Right lobe of liver (tissue), 6 donors: ENCODE results near the gene FASTK. TPM values are rescaled to one million over a fixed set of nuclear protein-coding genes. Genes with fewer than 3 reads are reported as not detected.
A peak's percentile ranks its signal among the peaks of the same experiment; 100 is the strongest.

Source experiments
- ATAC-seq, 4 donors: fragments of 200-7000 bp; cut with Tn5 transposase; one replicate each; pipeline ENCODE4 v1.9.1; 2020; ENCODE audit warnings: mild to moderate bottlenecking in 4 of 4, moderate library complexity in 4 of 4
- DNase-seq, 3 donors: peaks; one replicate each; pipeline ENCODE4 v3.0.0-alpha.2; 2020
- H3K27ac ChIP-seq, 3 donors: fragments of 200-600 bp; one replicate each; pipeline ENCODE4 v1.8.0; 2022
- H3K27me3 ChIP-seq, 2 donors: fragments of 200-600 bp; one replicate each; pipeline ENCODE4 v1.8.0; 2022
- H3K36me3 ChIP-seq, 4 donors: fragments of 200-600 bp; sonication (generic) in 1 of 4; one replicate each; pipeline versions ENCODE4 v1.5.1 to v1.8.0; 2017 to 2022; ENCODE audit warnings: control low read depth in 1 of 4
- H3K4me1 ChIP-seq, 4 donors: fragments of 200-600 bp; sonication (generic) in 1 of 4; one replicate each; pipeline versions ENCODE4 v1.5.1 to v1.8.0; 2017 to 2022; ENCODE audit warnings: control low read depth in 1 of 4
- H3K4me3 ChIP-seq, 3 donors: fragments of 200-600 bp; one replicate each; pipeline ENCODE4 v1.8.0; 2022
- H3K9me3 ChIP-seq, 4 donors: fragments of 200-600 bp; sonication (generic) in 1 of 4; one replicate each; pipeline versions ENCODE4 v1.5.1 to v1.8.0; 2017 to 2022; ENCODE audit warnings: control low read depth in 1 of 4
- CTCF ChIP-seq, 4 donors: fragments of 200-600 bp in 3 of 4; fragments of 450-650 bp in 1 of 4; IDR thresholded peaks; one replicate each; pipeline versions ENCODE4 v1.5.1 to v1.8.0; 2016 to 2022; ENCODE audit warnings: antibody characterized with exemption in 4 of 4, mild to moderate bottlenecking in 2 of 4
- POLR2A ChIP-seq: fragments of 450-650 bp; IDR thresholded peaks from one replicate; pipeline ENCODE4 v1.6.1; 2017; ENCODE audit warnings: antibody characterized with exemption, mild to moderate bottlenecking
- WGBS: methylation state at CpG from one replicate; pipeline ENCODE4 v1.1.6; 2018; ENCODE audit warnings: low coverage, low lambda C conversion rate; ENCODE audit not compliant: insufficient coverage; ENCODE audit errors: missing lambda C conversion rate; 5-methylcytosine and 5-hydroxymethylcytosine counted together
- intact Hi-C, 2 donors: fragments of 100-400 bp; cut with DNase I; formaldehyde crosslinking; loops; one replicate each; pipeline versions ENCODE4 v1.11.2 to v1.14.1; 2022
- total RNA-seq, 6 experiments: library from RNA; depleted of rRNA in 2 of 6; stranded (reverse); fragments of >200 nt in 2 of 6; fragmentation: NEBNext Ultra II Directional in 3 of 6; extraction: Animal tissue kit (Norgen Biotek cat#: 25700) in 3 of 6; gene quantifications; one replicate each; pipeline versions ENCODE4 v1.1.0 to v1.2.4, GENCODE V29; 2016 to 2023
- donor health status: DM: no; HTN: yes; CAD: no.
- donor health status: DM: no; HTN: no; CAD: no.
- donor health status: DM: no; HTN: no; CAD: no.
- donor health status: DM: no; HTN: yes; CAD: no.
- donor health status: DM: no; HTN: yes; CAD: no.

The FASTK gene
- total RNA-seq, 6 experiments from 2014 or later = 33.4 to 48.8 (median 43.9) TPM

GRCh38 chr7:151061213-151062110, 19.1 kb downstream of the FASTK start:
- TF ChIP-seq CTCF (IDR thresholded peaks at IDR 0.05) = no peak
- TF ChIP-seq POLR2A = no peak
- no peak overlapping the region for H3K4me3 ChIP-seq
- DNase-seq (no peak), ATAC-seq (no peak)
- H3K36me3 ChIP-seq = peaks cover 0 to 16% (median 6%) of the 10 kb centered on the region in 4 donors
- no peaks in the 10 kb centered on the region for H3K9me3 ChIP-seq
- peaks cover 0 to 41% (median 17%) of the 10 kb centered on the region in 4 donors for H3K4me1 ChIP-seq
- intact Hi-C loops = no loop called here
- no peaks in the 10 kb centered on the region for H3K27me3 ChIP-seq
- 65% methylated on average over 19 of the region's 33 CpGs for WGBS
- H3K27ac ChIP-seq = no peak overlapping the region

GRCh38 chr7:151060416-151061212, 20.0 kb downstream of the FASTK start:
- H3K36me3 ChIP-seq = peaks cover 0 to 12% (median 5%) of the 10 kb centered on the region in 4 donors
- H3K27ac ChIP-seq = peak overlapping the region in 2 of 3 donors; percentile 89 to 94
- intact Hi-C loops = no loop called here
- H3K4me1 ChIP-seq = peaks cover 0 to 42% (median 17%) of the 10 kb centered on the region in 4 donors
- H3K4me3 ChIP-seq = peak overlapping the region; percentile 85 to 92 (median 87)
- TF ChIP-seq CTCF (IDR thresholded peaks at IDR 0.05) = no peak
- no peak for TF ChIP-seq POLR2A
- peak in 2 of 3 donors; percentile 54 to 67 for DNase-seq
- no peaks in the 10 kb centered on the region for H3K9me3 ChIP-seq
- H3K27me3 ChIP-seq = no peaks in the 10 kb centered on the region
- no peak for ATAC-seq
- WGBS = 2% methylated on average over 6 of the region's 21 CpGs

GRCh38 chr7:151060113-151060415, 20.5 kb downstream of the FASTK start:
- Histone ChIP-seq H3K36me3 (peaks cover 0 to 8% (median 3%) of the 10 kb centered on the region in 4 donors), H3K4me3 (peak overlapping the region; percentile 85 to 92 (median 87)), H3K9me3 (no peaks in the 10 kb centered on the region), H3K27me3 (no peaks in the 10 kb centered on the region), H3K27ac (peak overlapping the region; percentile 89 to 96 (median 94)), H3K4me1 (peaks cover 0 to 42% (median 17%) of the 10 kb centered on the region in 4 donors)
- DNase-seq (no peak), ATAC-seq (no peak)
- intact Hi-C loops = no loop called here
- no peak for TF ChIP-seq POLR2A
- peak in 1 of 4 donors; percentile 2 for TF ChIP-seq CTCF (IDR thresholded peaks at IDR 0.05)
- 0% methylated on average over 2 of the region's 17 CpGs for WGBS

- intact Hi-C loops = no loop called here
- peak within 1 kb of the TSS; percentile 85 to 92 (median 87) for H3K4me3 ChIP-seq
- H3K9me3 ChIP-seq = no peaks in the 10 kb centered on the region
- WGBS = under 1% methylated on average over 14 of the region's 75 CpGs
- H3K4me1 ChIP-seq = peaks cover 0 to 42% (median 17%) of the 10 kb centered on the region in 4 donors
- peak within 1 kb of the TSS; percentile 89 to 96 (median 94) for H3K27ac ChIP-seq
- DNase-seq (peak; percentile 81 to 88 (median 87)), ATAC-seq (peak; percentile 26 to 50 (median 36))
- TF ChIP-seq POLR2A = peak; percentile 40
- peak; percentile 22 to 42 (median 37) for TF ChIP-seq CTCF (IDR thresholded peaks at IDR 0.05)
- H3K36me3 ChIP-seq = peaks cover 0 to 3% (median under 1%) of the 10 kb centered on the region in 4 donors
- no peaks in the 10 kb centered on the region for H3K27me3 ChIP-seq
These were observed 21.1 kb downstream of the FASTK start, which contains the start of gene SLC4A2 for GRCh38 chr7:151059367-151060112. TSS of gene SLC4A2 (plus strand) at chr7:151059589. CDS start at chr7:151061988, 2,399 bp downstream.
